ENCODE measurements around the gene BLM. TPM values are rescaled to one million over a fixed set of nuclear protein-coding genes. Genes with fewer than 3 reads are reported as not detected.

Gene BLM
- total and polyA plus RNA-seq, 2 of the 4 experiments (the other 2 are of a cell fraction), result 2.5 to 6.5 TPM

DNA sequence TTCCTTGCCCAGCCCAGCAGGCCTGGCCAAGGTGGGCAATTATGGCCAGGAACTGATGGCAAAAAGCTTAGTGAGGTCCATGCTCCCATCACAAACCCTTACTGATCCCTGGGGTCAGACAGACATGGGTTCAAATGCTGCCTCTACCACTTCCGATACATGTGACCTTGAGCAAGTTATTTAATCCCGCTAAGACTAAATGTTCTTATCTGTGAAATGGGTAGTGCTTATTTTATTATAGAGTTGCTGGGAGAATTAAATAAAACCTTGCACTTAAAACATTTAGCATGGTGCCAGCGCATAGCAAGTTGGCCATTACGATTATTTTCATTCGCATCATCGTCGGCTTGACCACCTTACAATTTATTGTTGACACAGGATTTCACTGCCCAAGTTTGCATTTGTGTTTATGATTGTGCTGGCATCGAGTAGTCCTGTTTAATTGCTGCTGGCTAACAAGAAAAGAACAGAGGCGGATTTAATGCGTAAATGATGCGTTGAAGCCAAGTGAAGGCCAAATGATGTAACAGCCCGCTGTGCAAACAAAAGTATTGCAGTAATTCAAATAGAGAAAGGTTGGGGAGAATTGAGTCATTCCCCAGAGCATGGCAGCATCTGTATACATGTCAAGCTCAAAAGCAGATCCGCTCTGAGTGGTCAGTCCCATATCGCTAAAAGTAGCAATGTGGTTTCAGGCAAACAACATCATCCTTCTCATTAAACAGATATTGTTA lies 144.0 kb downstream of the BLM start:
- no peak overlapping the region for H2AK5ac ChIP-seq (ENCODE audit: low read depth, low read length)
- H4K20me1 ChIP-seq (ENCODE audit: insufficient read depth, low read length), result no peaks in the 10 kb centered on the region
- no peak overlapping the region for H2BK5ac ChIP-seq (ENCODE audit: low read depth, low read length, poor library complexity, severe bottlenecking)
- no peak overlapping the region for H3K56ac ChIP-seq (ENCODE audit: extremely low read depth, insufficient read depth, low read length)
- H2AK9ac ChIP-seq (replicated peaks; ENCODE audit: low read depth, low read length, poor library complexity), result no peak overlapping the region
- no peak overlapping the region for H3K27ac ChIP-seq (ENCODE audit: insufficient read depth, low read length)
- H3K36me3 ChIP-seq (ENCODE audit: control insufficient read depth, insufficient read depth, low read length), result no peaks in the 10 kb centered on the region
- no peak overlapping the region for H2BK15ac ChIP-seq (ENCODE audit: low read depth, low read length)
- H3K23ac ChIP-seq (ENCODE audit: low read depth, low read length), result no peak overlapping the region
- H3K9ac ChIP-seq (ENCODE audit: low read depth, low read length), result no peak overlapping the region
- no peak overlapping the region for H4K8ac ChIP-seq (ENCODE audit: low read depth in 2 of 2, low read length in 2 of 2)
- H3K9me3 ChIP-seq (ENCODE audit: control insufficient read depth, insufficient read depth, low read length), result no peaks in the 10 kb centered on the region
- peaks cover 3% of the 10 kb centered on the region; the same call in 1 of the 2 replicates for H3K9me1 ChIP-seq (ENCODE audit: insufficient read depth, low read length)
- no peak for ATAC-seq (ENCODE audit: low read depth)
- H4K5ac ChIP-seq (ENCODE audit: low read depth, low read length), result no peak overlapping the region
- in situ Hi-C loops (cut with MboI; ENCODE audit: low sequenced_read_pairs) (no loop called here), dilution Hi-C loops (cut with HindIII; ENCODE audit: low sequenced_read_pairs, unreplicated experiment) (no loop called here), intact Hi-C loops (cut with micrococcal nuclease) (no loop called here)
- no peak overlapping the region for H2BK20ac ChIP-seq (ENCODE audit: low read depth, low read length)
- H4K91ac ChIP-seq (ENCODE audit: insufficient read depth, low read depth, low read length), result no peak overlapping the region
- DNase-seq, result no peak
- no peak overlapping the region for H2BK120ac ChIP-seq (ENCODE audit: low read depth, low read length)
- no TSS peak for BruUV-seq (replicated peaks)
- H3K4me1 ChIP-seq (ENCODE audit: control insufficient read depth, insufficient read depth, low read length), result peaks cover 6% of the 10 kb centered on the region
- no peak overlapping the region for H3K4ac ChIP-seq (ENCODE audit: low read depth, low read length)
- TF ChIP-seq SMC3 (IDR thresholded peaks at IDR 0.05; ENCODE audit: low read depth, low read length), result no peak
- no peak for TF ChIP-seq MXI1 (IDR thresholded peaks at IDR 0.05; ENCODE audit: borderline replicate concordance, low read depth, low read length)
- TF ChIP-seq BHLHE40 (IDR thresholded peaks at IDR 0.05; ENCODE audit: low read depth, low read length), result no peak
- no peak for TF ChIP-seq MAFK (IDR thresholded peaks at IDR 0.05; ENCODE audit: low read depth, low read length)
- no peak for TF ChIP-seq MAZ (IDR thresholded peaks at IDR 0.05; ENCODE audit: borderline replicate concordance, low read depth, low read length)
- no peak for TF ChIP-seq CEBPB (IDR thresholded peaks at IDR 0.05; ENCODE audit: low read depth, low read length)
- TF ChIP-seq, protein P1, sequence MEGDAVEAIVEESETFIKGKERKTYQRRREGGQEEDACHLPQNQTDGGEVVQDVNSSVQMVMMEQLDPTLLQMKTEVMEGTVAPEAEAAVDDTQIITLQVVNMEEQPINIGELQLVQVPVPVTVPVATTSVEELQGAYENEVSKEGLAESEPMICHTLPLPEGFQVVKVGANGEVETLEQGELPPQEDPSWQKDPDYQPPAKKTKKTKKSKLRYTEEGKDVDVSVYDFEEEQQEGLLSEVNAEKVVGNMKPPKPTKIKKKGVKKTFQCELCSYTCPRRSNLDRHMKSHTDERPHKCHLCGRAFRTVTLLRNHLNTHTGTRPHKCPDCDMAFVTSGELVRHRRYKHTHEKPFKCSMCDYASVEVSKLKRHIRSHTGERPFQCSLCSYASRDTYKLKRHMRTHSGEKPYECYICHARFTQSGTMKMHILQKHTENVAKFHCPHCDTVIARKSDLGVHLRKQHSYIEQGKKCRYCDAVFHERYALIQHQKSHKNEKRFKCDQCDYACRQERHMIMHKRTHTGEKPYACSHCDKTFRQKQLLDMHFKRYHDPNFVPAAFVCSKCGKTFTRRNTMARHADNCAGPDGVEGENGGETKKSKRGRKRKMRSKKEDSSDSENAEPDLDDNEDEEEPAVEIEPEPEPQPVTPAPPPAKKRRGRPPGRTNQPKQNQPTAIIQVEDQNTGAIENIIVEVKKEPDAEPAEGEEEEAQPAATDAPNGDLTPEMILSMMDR (conservative IDR thresholded peaks at IDR 0.05; ENCODE audit: low read depth, low read length), result no peak
- TF ChIP-seq, protein P2, sequence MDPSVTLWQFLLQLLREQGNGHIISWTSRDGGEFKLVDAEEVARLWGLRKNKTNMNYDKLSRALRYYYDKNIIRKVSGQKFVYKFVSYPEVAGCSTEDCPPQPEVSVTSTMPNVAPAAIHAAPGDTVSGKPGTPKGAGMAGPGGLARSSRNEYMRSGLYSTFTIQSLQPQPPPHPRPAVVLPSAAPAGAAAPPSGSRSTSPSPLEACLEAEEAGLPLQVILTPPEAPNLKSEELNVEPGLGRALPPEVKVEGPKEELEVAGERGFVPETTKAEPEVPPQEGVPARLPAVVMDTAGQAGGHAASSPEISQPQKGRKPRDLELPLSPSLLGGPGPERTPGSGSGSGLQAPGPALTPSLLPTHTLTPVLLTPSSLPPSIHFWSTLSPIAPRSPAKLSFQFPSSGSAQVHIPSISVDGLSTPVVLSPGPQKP (IDR thresholded peaks at IDR 0.05; ENCODE audit: borderline replicate concordance, low read depth, low read length), result no peak
- TF ChIP-seq POLR2A (IDR thresholded peaks at IDR 0.05; ENCODE audit: low read depth, low read length), result no peak
- TF ChIP-seq RAD21 (IDR thresholded peaks at IDR 0.05; ENCODE audit: low read length), result no peak
- TF ChIP-seq CHD1 (IDR thresholded peaks at IDR 0.05; ENCODE audit: low read depth, low read length), result no peak
- CTCF ChIA-PET, result no interaction called here
- no peaks in the 10 kb centered on the region; the same call in 1 of the 2 replicates for H3K27me3 ChIP-seq (ENCODE audit: control insufficient read depth, insufficient read depth, low read length)
- no peak overlapping the region for H3K14ac ChIP-seq (replicated peaks; ENCODE audit: low read depth, low read length)
- no peak overlapping the region for H2AFZ ChIP-seq (replicated peaks; ENCODE audit: low read length, poor library complexity)
- 62% methylated on average over 4 of the region's 14 CpGs; no CpG with 5 or more reads in 1 of the 2 experiments for WGBS, 2 experiments (ENCODE audit: extremely low coverage in 2 of 2, insufficient read length in 1 of 2)
- H3K79me1 ChIP-seq (ENCODE audit: low read depth in 1 of 2, low read length in 2 of 2), result no peaks in the 10 kb centered on the region
- POLR2A ChIA-PET (ENCODE audit: unreplicated experiment), result no interaction called here
- H3K4me3 ChIP-seq (ENCODE audit: insufficient read depth, low read depth, low read length), result no peak overlapping the region
- no peak overlapping the region for H3K18ac ChIP-seq (ENCODE audit: low read depth, low read length)
- no peak overlapping the region for H3K4me2 ChIP-seq (ENCODE audit: low read depth, low read length)
